Airway epithelial cell (primary cell): ENCODE results near the gene SRSF6. TPM values are rescaled to one million over a fixed set of nuclear protein-coding genes. Genes with fewer than 3 reads are reported as not detected.

ENCODE experiments used
- total RNA-seq: library from RNA; depleted of rRNA; stranded (reverse); fragments of >200 nt; gene quantifications from 2 replicates; pipeline ENCODE4 v1.2.3, GENCODE V29; 2015

SRSF6 gene
- total RNA-seq: 43.2 and 48.3 TPM in 2 replicates

DNA sequence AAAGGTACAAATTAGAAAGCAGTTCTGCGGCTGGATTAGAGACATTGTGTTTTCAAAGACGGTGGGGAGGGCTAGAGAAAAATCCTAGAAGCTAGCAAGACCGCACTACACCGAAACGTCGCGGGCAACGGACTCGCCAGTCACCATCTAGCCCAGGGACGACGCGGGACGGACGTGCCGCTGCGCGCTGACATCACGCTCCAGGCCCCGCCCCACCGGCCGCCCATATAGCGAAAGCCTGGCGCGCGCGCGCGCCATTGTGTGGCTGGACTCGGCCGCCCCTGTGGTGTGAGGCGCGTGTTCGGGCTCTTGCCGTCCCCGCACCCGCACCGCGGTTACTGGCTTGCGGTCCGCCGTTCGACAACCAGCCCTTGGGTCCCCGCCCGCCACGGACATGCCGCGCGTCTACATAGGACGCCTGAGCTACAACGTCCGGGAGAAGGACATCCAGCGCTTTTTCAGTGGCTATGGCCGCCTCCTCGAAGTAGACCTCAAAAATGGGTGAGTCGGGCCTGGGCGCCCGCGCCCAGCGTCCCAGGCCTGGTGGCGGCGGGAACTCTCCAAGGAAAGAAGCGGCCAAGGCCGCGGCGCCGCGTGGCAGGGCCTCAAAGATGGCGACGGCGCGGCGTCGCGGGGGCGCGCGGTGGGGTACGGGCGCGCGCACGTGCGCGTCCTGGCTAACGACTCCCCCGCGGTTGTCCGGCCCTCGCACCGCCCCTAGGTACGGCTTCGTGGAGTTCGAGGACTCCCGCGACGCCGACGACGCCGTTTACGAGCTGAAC is at the start of gene SRSF6:
Gene SRSF6, plus strand, starts transcription at position 257 of the 782 bp plus-strand sequence. Its CDS starts 138 bp downstream, at position 395.

DNA sequence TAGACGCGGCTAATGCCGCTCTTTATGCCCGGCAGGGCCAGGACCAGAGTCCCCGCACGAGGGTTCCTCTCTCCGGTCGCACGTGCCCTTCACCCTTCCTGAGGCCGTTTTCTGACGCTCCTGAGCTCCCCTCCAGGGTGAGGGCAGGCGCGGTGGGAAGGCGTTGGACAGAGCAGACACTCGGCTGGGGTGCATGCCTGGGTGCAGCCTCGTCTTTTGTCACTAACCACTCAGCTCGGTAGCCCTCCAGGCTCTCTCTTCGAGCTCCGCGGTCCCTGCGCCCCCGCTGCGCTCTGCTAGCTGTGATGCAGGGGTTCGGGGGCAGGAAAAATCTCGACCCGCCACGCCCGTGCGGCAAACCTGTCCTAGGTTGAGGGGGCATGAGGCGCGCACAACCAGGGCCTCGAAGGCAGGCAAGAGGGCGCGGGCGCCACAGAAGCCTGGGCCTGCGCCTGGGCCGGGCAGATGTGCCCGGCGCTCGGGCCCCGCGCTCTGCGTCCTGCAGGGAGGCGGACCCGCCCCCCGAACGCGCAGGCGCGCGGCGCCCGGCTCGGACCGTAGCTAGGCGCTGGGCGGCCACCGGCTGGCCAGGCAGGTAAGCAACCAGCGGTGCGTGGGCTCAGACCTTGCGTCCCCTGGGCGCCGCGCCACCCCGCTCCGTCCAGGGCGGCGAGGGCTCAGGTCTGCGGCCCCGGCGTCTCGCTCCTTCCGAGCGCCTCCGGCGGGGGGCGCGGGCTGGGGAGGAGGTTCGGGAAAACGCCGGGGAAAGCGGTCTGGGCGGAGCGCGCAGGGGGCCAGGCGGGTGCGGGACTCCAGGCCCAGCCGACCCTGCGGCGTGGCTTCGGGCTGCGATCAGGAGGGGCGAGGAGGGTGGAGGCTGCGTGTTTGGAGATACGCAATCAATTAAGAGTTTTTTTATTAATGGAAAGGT is 49.7 kb downstream of the SRSF6 start, which contains the start of gene L3MBTL1:
Gene L3MBTL1, plus strand, starts transcription at position 548 of the 931 bp plus-strand sequence. CDS start 5,807 bp downstream, outside the sequence.

Other genes with a start within 250 kb of the SRSF6 start
- 4.6 and 5.3 TPM in 2 replicates for gene L3MBTL1, start 49.8 kb downstream of the SRSF6 start, total RNA-seq
- gene SGK2, start 101.1 kb downstream of the SRSF6 start, total RNA-seq: not detected in 2 replicates
- gene IFT52, start 133.0 kb downstream of the SRSF6 start, total RNA-seq: 12.9 and 15.0 TPM in 2 replicates
- gene MYBL2, start 209.2 kb downstream of the SRSF6 start, total RNA-seq: 38.6 and 47.8 TPM in 2 replicates